ENCODE results near the gene TNFSF13B. TPM values are rescaled to one million over a fixed set of nuclear protein-coding genes. Genes with fewer than 3 reads are reported as not detected.

The TNFSF13B gene
- total and polyA plus RNA-seq, 12 donors = 6.8 to 81.3 (median 17.8) TPM

DNA sequence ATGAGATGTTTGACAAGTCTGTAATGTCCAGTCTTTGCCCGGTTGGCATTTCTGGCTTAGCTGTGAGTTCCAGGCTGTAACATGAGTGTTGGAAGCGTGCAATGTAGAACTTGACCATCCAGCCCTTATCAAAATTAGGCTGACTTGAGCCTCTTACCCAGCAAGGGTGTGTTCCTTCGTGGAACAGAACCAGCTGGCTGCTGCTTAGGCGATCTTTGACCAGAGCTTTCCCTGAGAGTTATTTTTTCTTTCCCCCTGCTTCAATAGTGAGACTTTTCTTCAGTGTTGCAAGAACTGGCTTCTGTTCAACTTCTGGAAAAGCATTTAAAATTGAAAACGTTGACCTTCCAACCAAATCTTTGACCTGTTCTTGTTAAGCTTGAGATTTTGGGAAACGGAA, 6.5 kb downstream of the TNFSF13B start:
- H3K36me3 ChIP-seq (replicated peaks in 1 of 2) = no peaks in the 10 kb centered on the region
- intact Hi-C loops (cut with DNase I) = no loop called here
- WGBS, 4 donors = 41 to 50% (median 47%) methylated on average over 6 of the region's 6 CpGs
- peak overlapping the region in 1 of 5 donors; percentile 33 for H3K27ac ChIP-seq
- peaks cover 4 to 12% of the 10 kb centered on the region in 2 donors for H3K4me1 ChIP-seq (replicated peaks in 1 of 2)
- H3K27me3 ChIP-seq = no peaks in the 10 kb centered on the region
- DNase-seq = peak in 4 of 7 donors; percentile 10 to 46 (median 23)
- no peak overlapping the region for H3K4me3 ChIP-seq
- H3K9me3 ChIP-seq (replicated peaks in 1 of 3) = no peaks in the 10 kb centered on the region
- TF ChIP-seq POLR2A (IDR thresholded peaks at IDR 0.05) = no peak
- TF ChIP-seq, protein P1, sequence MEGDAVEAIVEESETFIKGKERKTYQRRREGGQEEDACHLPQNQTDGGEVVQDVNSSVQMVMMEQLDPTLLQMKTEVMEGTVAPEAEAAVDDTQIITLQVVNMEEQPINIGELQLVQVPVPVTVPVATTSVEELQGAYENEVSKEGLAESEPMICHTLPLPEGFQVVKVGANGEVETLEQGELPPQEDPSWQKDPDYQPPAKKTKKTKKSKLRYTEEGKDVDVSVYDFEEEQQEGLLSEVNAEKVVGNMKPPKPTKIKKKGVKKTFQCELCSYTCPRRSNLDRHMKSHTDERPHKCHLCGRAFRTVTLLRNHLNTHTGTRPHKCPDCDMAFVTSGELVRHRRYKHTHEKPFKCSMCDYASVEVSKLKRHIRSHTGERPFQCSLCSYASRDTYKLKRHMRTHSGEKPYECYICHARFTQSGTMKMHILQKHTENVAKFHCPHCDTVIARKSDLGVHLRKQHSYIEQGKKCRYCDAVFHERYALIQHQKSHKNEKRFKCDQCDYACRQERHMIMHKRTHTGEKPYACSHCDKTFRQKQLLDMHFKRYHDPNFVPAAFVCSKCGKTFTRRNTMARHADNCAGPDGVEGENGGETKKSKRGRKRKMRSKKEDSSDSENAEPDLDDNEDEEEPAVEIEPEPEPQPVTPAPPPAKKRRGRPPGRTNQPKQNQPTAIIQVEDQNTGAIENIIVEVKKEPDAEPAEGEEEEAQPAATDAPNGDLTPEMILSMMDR (IDR thresholded peaks at IDR 0.05) = no peak

DNA sequence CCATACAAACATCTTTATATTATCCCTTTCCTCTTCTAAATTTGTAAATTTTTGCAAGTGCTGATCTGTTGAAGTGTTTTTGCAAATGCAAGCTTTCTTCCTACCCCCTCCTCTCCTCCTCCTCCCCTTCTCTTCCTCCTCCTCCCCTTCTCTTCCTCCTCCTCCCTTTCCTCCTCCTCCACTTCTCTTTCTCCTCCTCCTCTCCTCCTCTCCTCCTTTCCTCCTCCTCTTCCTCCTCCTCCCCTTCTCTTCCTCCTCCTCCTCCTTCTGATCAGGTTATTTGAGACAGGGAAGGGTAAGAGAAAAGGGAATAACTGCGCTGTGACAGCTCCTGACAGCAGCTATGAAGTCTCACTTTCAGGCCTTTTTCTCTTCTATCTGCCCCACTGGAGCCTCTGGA, 8.9 kb downstream of the TNFSF13B start:
- Histone ChIP-seq H3K9me3 (replicated peaks in 1 of 3) (no peaks in the 10 kb centered on the region), H3K4me3 (no peak overlapping the region), H3K4me1 (replicated peaks in 1 of 2) (peaks cover 0 to 4% of the 10 kb centered on the region in 2 donors), H3K36me3 (replicated peaks in 1 of 2) (no peaks in the 10 kb centered on the region), H3K27ac (no peak overlapping the region), H3K27me3 (no peaks in the 10 kb centered on the region)
- TF ChIP-seq, protein P1 (IDR thresholded peaks at IDR 0.05) = no peak
- no peak for TF ChIP-seq POLR2A (IDR thresholded peaks at IDR 0.05)
- no peak for DNase-seq
- intact Hi-C loops (cut with DNase I) = no loop called here
- 94 to 100% (median 97%) methylated on average over 1 of the region's 1 CpG for WGBS, 4 donors

DNA sequence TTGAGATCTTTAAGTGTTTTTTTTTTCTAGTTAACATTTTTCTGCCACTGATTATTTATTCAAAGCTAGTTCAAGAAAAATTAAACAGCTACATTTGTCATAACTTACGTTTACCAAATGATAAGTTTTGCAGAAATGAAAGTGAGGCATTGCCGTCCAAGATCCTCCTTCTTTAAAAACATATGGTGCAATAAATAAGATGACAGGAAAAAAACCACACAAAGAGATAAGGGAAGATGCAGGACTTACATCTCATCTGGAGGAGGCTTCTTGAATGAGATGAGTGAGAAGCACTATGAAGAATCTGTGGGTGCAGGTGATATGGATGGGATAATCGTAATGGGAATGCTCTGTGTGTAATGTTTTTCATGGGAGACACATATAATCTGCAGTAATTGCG, 12.4 kb downstream of the TNFSF13B start:
- no peak for TF ChIP-seq POLR2A (IDR thresholded peaks at IDR 0.05)
- TF ChIP-seq, protein P1 (IDR thresholded peaks at IDR 0.05) = no peak
- DNase-seq = no peak
- H3K27me3 ChIP-seq = no peaks in the 10 kb centered on the region
- no peaks in the 10 kb centered on the region for H3K36me3 ChIP-seq (replicated peaks in 1 of 2)
- H3K4me1 ChIP-seq (replicated peaks in 1 of 2) = no peaks in the 10 kb centered on the region
- H3K9me3 ChIP-seq (replicated peaks in 1 of 3) = no peaks in the 10 kb centered on the region
- no peak overlapping the region for H3K27ac ChIP-seq
- intact Hi-C loops (cut with DNase I) = no loop called here
- WGBS, 4 donors = 68 to 78% (median 72%) methylated on average over 4 of the region's 4 CpGs
- no peak overlapping the region for H3K4me3 ChIP-seq

DNA sequence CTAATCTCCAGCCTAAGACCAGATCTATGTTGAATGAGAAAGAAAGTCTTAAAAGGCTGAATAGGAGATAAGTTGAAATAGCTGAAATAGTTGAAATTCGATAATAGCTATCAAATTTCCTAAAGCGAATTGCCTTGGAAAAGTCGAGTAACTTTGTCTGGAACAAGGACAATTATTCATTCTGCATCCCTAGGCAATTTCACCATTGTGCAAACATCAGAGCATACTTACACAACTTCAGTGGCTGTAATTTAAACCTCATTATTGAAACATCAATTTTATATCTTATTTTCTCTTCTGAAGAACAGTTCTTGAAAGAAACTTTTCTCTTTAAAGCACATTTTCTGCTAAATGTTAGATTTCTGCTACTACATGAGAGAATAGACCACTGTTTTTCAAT, 13.6 kb downstream of the TNFSF13B start:
- H3K4me3 ChIP-seq = no peak overlapping the region
- DNase-seq = no peak
- no peaks in the 10 kb centered on the region for H3K9me3 ChIP-seq (replicated peaks in 1 of 3)
- no peak overlapping the region for H3K27ac ChIP-seq
- TF ChIP-seq POLR2A (IDR thresholded peaks at IDR 0.05) = no peak
- TF ChIP-seq, protein P1 (IDR thresholded peaks at IDR 0.05) = no peak
- intact Hi-C loops (cut with DNase I) = no loop called here
- H3K27me3 ChIP-seq = no peaks in the 10 kb centered on the region
- 23 to 71% (median 58%) methylated on average over 3 of the region's 3 CpGs for WGBS, 4 donors
- no peaks in the 10 kb centered on the region for H3K4me1 ChIP-seq (replicated peaks in 1 of 2)
- H3K36me3 ChIP-seq (replicated peaks in 1 of 2) = no peaks in the 10 kb centered on the region
